GM21515 (cell line): ENCODE measurements around the gene IGFALS.

ENCODE experiments used
- ATAC-seq: cut with Tn5 transposase; IDR thresholded peaks from one replicate; pipeline ENCODE4 v1.9.1; 2021; ENCODE audit not compliant: unreplicated experiment

The IGFALS gene

GRCh38 chr16:1790261-1790610 lies 3.3 kb downstream of the IGFALS start:
- no peak for ATAC-seq

- no peak for ATAC-seq
These were observed 3.9 kb downstream of the IGFALS start for GRCh38 chr16:1789643-1790045.

- ATAC-seq, result no peak
These were observed 4.8 kb downstream of the IGFALS start for GRCh38 chr16:1788708-1789100.

GRCh38 chr16:1788095-1788707 lies 5.3 kb downstream of the IGFALS start:
- no peak for ATAC-seq

- ATAC-seq, result no peak
These were observed 6.0 kb downstream of the IGFALS start for GRCh38 chr16:1787322-1788094.

GRCh38 chr16:1787056-1787321 lies 6.5 kb downstream of the IGFALS start:
- ATAC-seq, result no peak

- no peak for ATAC-seq
These were observed 7.1 kb downstream of the IGFALS start for GRCh38 chr16:1786242-1787055.

GRCh38 chr16:1785846-1786170 lies 7.7 kb downstream of the IGFALS start:
- ATAC-seq, result no peak

GRCh38 chr16:1784977-1785845 lies 8.3 kb downstream of the IGFALS start:
- no peak for ATAC-seq

GRCh38 chr16:1782408-1783264 lies 10.9 kb downstream of the IGFALS start, which contains the start of the genes NUBP2 and SPSB3:
Gene NUBP2, plus strand, starts transcription at chr16:1782960. Its CDS starts 61 bp downstream, at chr16:1783021.
Gene SPSB3, minus strand, starts transcription at chr16:1782571. Its CDS starts 1,088 bp downstream, at chr16:1781483.
- peak; percentile 81 for ATAC-seq

- peak; percentile 5 for ATAC-seq
These were observed 11.6 kb downstream of the IGFALS start for GRCh38 chr16:1781758-1782407.

GRCh38 chr16:1781254-1781653 lies 12.3 kb downstream of the IGFALS start:
- no peak for ATAC-seq

GRCh38 chr16:1780677-1781072 lies 12.8 kb downstream of the IGFALS start:
- ATAC-seq, result no peak

GRCh38 chr16:1779741-1780676 lies 13.5 kb downstream of the IGFALS start:
- no peak for ATAC-seq

GRCh38 chr16:1779234-1779701 lies 14.2 kb downstream of the IGFALS start:
- no peak for ATAC-seq

- no peak for ATAC-seq
These were observed 15.0 kb downstream of the IGFALS start for GRCh38 chr16:1778200-1779179.
